ENCODE measurements around the gene STK32A. TPM values are rescaled to one million over a fixed set of nuclear protein-coding genes. Genes with fewer than 3 reads are reported as not detected.

Gene STK32A
- total RNA-seq, 1 donor from 2014 or later, result 9.7 TPM

GRCh38 chr5:147259837-147260236, 25.0 kb downstream of the STK32A start:
- no peak for DNase-seq (ENCODE audit: low spot score)

GRCh38 chr5:147267082-147267832, 32.4 kb downstream of the STK32A start:
- no peak for DNase-seq (ENCODE audit: low spot score)

- no peak for DNase-seq (ENCODE audit: low spot score)
Measured at GRCh38 chr5:147276497-147276896, 41.7 kb downstream of the STK32A start.

GRCh38 chr5:147286296-147286695, 51.5 kb downstream of the STK32A start:
- DNase-seq (ENCODE audit: low spot score), result no peak

- no peak for DNase-seq (ENCODE audit: low spot score)
Measured at GRCh38 chr5:147287110-147287509, 52.3 kb downstream of the STK32A start.

- DNase-seq (ENCODE audit: low spot score), result no peak
Measured at GRCh38 chr5:147290261-147290660, 55.4 kb downstream of the STK32A start.

- no peak for DNase-seq (ENCODE audit: low spot score)
Measured at GRCh38 chr5:147303251-147303650, 68.4 kb downstream of the STK32A start.

GRCh38 chr5:147303976-147304375, 69.2 kb downstream of the STK32A start:
- DNase-seq (ENCODE audit: low spot score), result no peak

GRCh38 chr5:147305147-147305546, 70.3 kb downstream of the STK32A start:
- DNase-seq (ENCODE audit: low spot score), result no peak

- DNase-seq (ENCODE audit: low spot score), result no peak
Measured at GRCh38 chr5:147306351-147306750, 71.5 kb downstream of the STK32A start.

- DNase-seq (ENCODE audit: low spot score), result no peak
Measured at GRCh38 chr5:147307170-147307569, 72.3 kb downstream of the STK32A start.

- no peak for DNase-seq (ENCODE audit: low spot score)
Measured at GRCh38 chr5:147309621-147310020, 74.8 kb downstream of the STK32A start.

GRCh38 chr5:147310059-147310704, 75.4 kb downstream of the STK32A start:
- DNase-seq (ENCODE audit: low spot score), result peak; percentile 88

- DNase-seq (ENCODE audit: low spot score), result no peak
Measured at GRCh38 chr5:147317978-147318684, 83.3 kb downstream of the STK32A start.

- DNase-seq (ENCODE audit: low spot score), result no peak
Measured at GRCh38 chr5:147321569-147321968, 86.7 kb downstream of the STK32A start.

GRCh38 chr5:147327421-147327820, 92.6 kb downstream of the STK32A start:
- no peak for DNase-seq (ENCODE audit: low spot score)

GRCh38 chr5:147327905-147328304, 93.1 kb downstream of the STK32A start:
- DNase-seq (ENCODE audit: low spot score), result no peak

- DNase-seq (ENCODE audit: low spot score), result no peak
Measured at GRCh38 chr5:147332658-147333057, 97.8 kb downstream of the STK32A start.

- DNase-seq (ENCODE audit: low spot score), result no peak
Measured at GRCh38 chr5:147336876-147337275, 102.0 kb downstream of the STK32A start.

GRCh38 chr5:147339313-147339712, 104.5 kb downstream of the STK32A start:
- DNase-seq (ENCODE audit: low spot score), result no peak

GRCh38 chr5:147340941-147341340, 106.1 kb downstream of the STK32A start:
- DNase-seq (ENCODE audit: low spot score), result no peak

- DNase-seq (ENCODE audit: low spot score), result no peak
Measured at GRCh38 chr5:147341345-147341744, 106.5 kb downstream of the STK32A start.

- no peak for DNase-seq (ENCODE audit: low spot score)
Measured at GRCh38 chr5:147344861-147345260, 110.0 kb downstream of the STK32A start.
